HG03378 (cell line): ENCODE results near the gene FYB1.

Source experiments
- ATAC-seq: cut with Tn5 transposase; IDR thresholded peaks from one replicate; pipeline ENCODE4 v1.9.1; 2021; ENCODE audit warnings: mild to moderate bottlenecking, moderate library complexity; ENCODE audit not compliant: unreplicated experiment

FYB1 gene

GRCh38 chr5:39131210-39132127 lies 87.9 kb downstream of the FYB1 start:
- ATAC-seq = no peak

- ATAC-seq = no peak
Observed at GRCh38 chr5:39130716-39131115, 88.6 kb downstream of the FYB1 start.

DNA sequence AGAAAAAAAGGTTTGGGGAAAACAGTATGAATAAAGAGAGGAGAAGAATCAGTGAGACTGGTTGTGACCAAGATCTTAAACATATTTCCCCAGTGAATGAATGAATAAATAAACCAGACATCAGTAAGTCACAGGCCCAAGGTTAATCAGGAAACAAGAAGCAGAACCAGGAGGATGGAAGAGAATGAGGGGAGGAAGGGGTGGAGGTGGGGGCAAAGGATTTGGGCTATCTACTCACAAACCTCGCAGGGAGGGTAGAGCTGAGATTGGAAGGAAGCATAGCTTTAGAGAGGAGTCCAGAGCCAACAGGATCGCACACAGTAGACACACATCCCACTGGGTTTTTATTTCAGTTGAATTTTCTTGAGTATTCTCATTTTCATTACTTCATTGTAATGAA lies 97.4 kb downstream of the FYB1 start:
- ATAC-seq = no peak

DNA sequence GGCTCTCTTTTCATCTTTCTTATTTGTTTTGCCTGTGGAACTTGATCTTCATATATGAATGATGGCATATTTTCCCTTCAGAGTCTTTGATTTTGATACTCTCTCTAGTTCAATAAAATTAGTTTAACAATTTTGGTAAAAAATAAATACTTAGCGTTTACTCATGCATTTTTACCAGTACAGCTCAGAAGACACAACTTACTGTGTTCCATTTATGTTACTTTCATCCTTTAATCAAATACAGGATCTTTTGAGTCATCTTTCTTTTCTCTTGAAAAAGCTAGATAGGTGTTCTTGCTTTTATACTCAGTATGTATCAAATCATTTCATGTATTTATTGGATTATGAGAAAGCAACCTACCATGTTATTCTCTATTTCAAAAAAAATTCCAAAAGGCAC lies 98.0 kb downstream of the FYB1 start:
- ATAC-seq = no peak

- ATAC-seq = no peak
Observed at GRCh38 chr5:39120052-39120420, 99.3 kb downstream of the FYB1 start.

DNA sequence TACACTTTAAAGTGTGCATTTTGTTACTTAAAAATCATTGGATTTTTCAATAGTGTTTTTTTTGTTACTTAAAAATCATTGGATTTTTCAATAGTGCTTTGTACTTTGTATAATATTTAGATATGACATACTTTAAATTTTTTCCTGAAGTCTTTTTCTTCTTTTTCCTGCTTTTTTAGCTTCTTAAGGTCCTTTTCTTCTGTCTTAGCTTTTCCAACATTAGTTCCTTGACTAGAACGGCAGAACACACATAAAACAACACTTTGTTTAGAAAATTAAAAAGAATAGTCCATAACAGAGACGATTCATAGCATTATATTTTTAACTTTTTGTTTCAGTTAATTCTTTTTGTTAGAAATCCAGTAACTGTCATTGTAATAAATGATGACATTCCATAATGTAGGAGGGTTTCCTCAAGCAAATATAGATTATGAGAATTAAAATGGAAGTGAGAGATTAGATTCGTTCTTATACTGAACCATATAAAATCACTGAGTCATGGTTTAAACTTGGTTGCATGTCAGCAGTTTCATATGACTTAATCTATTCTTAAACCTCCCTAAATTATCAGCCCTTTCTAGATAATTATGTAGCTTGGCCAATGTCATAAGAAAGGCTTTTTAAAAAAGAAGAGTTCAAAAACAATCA lies 99.8 kb downstream of the FYB1 start:
- no peak for ATAC-seq

DNA sequence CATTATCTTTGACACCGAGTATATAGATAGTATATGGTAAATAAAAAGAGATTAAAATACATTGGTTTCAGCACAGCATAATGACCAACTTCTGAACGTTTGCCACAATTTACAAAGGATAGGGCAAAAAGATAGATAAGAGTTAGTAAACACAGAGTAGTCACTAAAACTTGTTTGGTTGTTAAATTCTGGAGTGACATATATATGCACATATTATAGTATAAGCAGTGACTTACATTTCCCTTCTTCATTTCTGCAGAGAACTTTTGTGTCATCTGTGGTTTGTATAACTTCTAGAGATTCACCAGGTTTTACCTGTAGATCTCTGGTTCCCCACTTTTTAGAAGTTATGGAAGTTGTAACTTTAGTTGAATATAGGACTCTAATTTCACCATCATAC lies 100.7 kb downstream of the FYB1 start:
- ATAC-seq = no peak

DNA sequence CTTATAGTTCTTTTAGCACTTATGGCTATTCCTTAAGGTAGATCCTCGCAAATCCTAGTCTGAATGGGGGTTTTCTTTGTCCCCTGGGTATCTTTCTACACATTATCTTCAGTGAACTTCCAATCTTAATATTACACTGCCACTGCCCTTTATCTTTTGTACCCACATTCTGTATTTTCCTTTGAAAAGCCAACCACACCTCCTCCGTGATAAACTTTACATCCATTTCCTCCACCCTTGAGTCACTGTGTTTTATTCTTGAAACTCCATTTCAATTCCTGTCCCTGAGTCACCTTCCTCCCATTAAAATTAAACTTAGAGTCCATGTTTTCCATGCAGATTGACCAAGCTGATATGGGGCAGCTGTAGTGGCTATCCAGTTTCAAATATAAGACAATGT lies 102.0 kb downstream of the FYB1 start:
- ATAC-seq = no peak

DNA sequence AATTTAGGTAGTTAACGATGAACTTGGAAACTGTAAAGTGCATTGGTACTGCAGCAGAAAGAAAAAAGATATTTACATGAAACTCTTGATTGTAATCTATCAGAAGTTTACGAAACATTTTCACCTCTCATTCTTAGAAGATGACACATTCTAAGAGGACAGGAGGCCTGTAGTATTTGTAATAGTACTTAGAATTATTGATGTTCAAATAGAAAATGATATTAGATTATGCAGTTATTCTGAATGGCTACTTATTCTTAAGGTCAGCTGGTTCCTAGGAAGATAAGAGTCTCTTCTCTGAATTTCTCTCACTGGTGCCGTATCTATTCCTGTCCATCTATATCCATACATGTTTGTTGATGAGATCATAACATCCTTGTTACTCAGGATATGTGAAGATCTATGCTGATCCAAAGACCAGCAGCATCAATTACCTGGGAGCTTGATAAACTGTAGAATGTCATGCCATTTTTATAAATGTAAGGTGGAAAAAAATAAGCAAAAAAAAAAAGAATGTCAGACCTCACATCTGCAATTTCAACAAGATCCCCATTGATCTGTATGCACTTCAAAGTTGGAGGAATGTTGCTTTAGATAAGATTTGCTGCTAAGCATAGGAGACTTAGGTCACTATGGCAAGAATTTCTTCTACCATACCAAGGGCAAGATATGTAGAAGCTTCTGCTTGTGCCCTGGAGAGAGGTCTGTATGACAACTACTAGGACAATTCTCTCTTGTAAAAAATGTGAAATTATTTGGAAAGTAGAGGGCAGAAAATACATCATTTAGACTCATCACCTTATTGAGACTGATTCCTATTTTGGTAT lies 102.8 kb downstream of the FYB1 start:
- ATAC-seq = no peak

- ATAC-seq = no peak
Observed at GRCh38 chr5:39115644-39116343, 103.6 kb downstream of the FYB1 start.

GRCh38 chr5:39114155-39114554 lies 105.2 kb downstream of the FYB1 start:
- no peak for ATAC-seq

GRCh38 chr5:39113354-39113953 lies 105.9 kb downstream of the FYB1 start:
- ATAC-seq = no peak

DNA sequence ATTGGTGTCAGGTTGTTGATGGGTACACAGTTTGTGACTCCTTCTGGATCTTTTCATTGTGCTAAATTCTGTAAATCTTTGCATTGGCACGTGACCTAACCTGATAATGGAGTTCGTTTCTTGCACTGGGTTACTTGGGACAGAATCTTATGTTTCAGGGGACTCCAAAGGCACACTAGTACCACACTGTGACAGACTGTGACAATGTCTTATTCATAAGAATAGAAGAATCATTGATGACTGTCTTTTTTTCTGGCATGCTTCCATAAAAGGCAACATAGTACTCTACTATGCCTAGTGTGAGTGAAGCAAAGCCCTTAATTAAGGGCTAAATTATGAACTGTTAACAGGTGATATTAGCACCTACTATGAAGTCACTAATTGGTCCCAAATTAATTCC lies 109.8 kb downstream of the FYB1 start:
- ATAC-seq = no peak

DNA sequence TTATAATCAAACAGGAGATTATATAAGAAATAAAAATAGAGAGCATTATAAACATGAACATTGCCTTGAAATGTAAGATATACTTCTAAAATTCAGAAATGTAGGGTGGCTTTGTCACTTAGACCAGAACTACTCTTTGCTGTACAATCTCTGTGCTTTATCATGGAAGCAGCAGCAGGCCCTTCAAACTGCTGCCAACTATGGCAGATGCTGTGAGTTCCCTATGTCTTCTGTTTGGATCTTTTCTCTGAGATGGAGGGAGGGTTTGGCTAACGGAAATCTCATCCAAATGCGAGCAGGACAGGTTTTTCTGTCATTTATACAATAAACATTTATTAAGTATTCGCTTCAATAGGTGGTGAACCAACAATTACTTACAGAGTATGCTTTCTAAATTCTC lies 110.4 kb downstream of the FYB1 start:
- ATAC-seq = no peak

- ATAC-seq = no peak
Observed at GRCh38 chr5:39107350-39107749, 112.0 kb downstream of the FYB1 start.

DNA sequence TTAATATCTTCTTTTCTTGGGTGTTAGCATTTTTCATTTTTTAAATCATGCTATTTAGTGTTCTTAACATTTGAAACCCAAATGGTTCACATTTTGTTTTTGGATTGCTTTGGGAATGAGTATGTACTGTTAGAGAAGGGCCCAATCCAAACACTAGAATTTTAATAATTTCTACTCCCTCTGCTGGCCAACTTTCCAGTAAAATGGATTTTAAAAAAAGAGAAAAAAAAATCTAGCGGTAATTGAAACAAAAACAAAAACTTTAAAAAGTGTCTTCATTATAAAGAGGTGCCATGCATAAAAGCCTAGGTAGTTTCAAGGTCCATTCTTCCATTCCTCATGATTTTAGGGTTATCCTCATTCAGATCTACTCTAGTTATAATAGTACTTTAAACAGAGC lies 113.0 kb downstream of the FYB1 start:
- no peak for ATAC-seq

GRCh38 chr5:39104221-39104620 lies 115.1 kb downstream of the FYB1 start:
- no peak for ATAC-seq

DNA sequence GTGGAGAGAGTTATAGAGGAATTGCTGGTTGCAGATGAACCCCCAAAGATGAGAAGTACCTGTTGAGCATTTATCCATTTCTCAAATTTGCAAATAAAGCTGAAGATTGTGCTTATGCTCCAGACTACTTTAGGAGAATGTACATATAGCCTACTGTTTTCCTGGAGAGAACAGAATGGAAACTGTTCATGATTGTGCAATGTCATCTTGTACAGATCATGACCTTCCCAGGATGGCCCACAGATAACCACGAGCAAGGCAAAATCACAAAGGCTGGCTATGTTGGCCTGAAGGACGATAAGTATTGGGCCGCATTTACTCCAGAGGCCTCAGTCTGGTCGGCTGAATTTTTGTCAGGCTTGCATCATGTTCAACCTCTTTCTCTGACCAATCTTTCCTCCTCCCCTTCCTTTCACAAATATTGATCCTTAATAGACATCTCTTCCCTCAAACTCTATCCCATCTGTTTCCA lies 116.6 kb downstream of the FYB1 start:
- no peak for ATAC-seq

- no peak for ATAC-seq
Observed at GRCh38 chr5:39100851-39101396, 118.4 kb downstream of the FYB1 start.

DNA sequence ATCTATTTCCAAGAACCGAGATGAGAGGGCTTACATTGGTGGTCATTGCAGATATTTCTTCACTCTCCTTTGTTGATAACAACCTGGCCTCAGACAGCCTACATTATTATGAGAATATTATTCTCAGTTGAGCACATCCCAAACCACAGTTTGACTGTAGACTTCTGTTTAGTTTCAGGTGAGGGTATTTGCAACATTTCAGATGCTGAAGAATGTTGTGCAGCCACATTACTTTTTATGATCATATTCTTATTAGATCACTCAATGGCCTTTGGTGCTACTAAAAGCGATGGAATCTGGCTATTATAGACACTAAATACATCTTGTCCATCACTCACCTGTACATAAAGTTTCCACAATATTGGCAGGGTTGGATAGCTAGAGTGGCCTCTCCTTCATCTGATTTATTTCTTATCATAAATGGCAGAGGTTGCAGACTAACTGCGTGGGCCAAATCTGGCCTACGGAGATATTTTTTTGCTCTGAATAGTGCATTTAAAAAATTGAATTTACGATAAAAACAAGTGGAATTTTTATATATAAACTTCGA lies 119.0 kb downstream of the FYB1 start:
- ATAC-seq = no peak
